Type B pancreatic cell (in vitro differentiated cells): ENCODE measurements around the gene PPP1R2B. TPM values are rescaled to one million over a fixed set of nuclear protein-coding genes. Genes with fewer than 3 reads are reported as not detected.
"Not testable (repeated sequence)": the region's sequence is repeated elsewhere in the genome, so short reads cannot be mapped to it uniquely, and the experiment has no call there.

Experiments used
- DNase-seq: peaks from one replicate; pipeline ENCODE4 v3.0.0; 2021; ENCODE audit warnings: mixed read lengths; ENCODE audit not compliant: unreplicated experiment; ENCODE audit errors: extremely low spot score
- H3K27ac Mint-ChIP-seq: 2 replicates; pipeline ENCODE4 v1.8.0; 2021; ENCODE audit warnings: mild to moderate bottlenecking, mixed read lengths
- H3K27me3 Mint-ChIP-seq: 2 replicates; pipeline ENCODE4 v1.8.0; 2021; ENCODE audit warnings: mixed read lengths
- H3K36me3 Mint-ChIP-seq: 2 replicates; pipeline ENCODE4 v1.8.0; 2021; ENCODE audit warnings: mixed read lengths
- H3K4me1 Mint-ChIP-seq: one replicate; pipeline ENCODE4 v1.8.0; 2021; ENCODE audit warnings: mixed read lengths; ENCODE audit not compliant: unreplicated experiment
- H3K4me3 Mint-ChIP-seq: 2 replicates; pipeline ENCODE4 v1.8.0; 2021; ENCODE audit warnings: mild to moderate bottlenecking, mixed read lengths
- H3K9me3 Mint-ChIP-seq: 2 replicates; pipeline ENCODE4 v1.8.0; 2021; ENCODE audit warnings: mixed read lengths
- total RNA-seq: library from RNA; stranded (reverse); gene quantifications from 2 replicates; pipeline ENCODE4 v1.2.1, GENCODE V29; 2021; ENCODE audit warnings: low replicate concordance
- TF ChIP-seq, protein P1 (sequence below): fragments of 200-600 bp; sonication (generic); conservative IDR thresholded peaks from 2 replicates; pipeline ENCODE4 v1.5.0; 2021; ENCODE audit warnings: antibody characterized with exemption, mild to moderate bottlenecking

The PPP1R2B gene
- total RNA-seq, 1 donor from 2014 or later, result not detected

DNA sequence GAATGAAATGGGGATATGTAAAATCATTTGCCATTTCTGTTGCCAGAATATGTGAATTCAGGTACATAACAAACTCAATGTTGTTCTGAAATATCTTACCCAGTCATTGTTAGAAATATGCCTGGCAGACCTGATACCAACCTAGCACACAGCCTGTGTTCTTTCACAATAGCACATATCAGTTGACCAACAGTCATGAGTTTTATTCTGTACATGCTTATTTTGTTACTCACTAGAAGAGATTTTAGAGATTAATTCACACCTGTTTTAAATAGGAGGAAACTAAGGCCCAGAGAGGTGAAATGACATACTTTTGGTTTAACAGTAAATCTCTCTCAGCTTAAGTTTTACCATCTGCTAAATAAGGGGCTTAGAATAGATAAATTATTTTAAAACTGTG is 8.4 kb upstream of the PPP1R2B start:
- TF ChIP-seq, protein P1, sequence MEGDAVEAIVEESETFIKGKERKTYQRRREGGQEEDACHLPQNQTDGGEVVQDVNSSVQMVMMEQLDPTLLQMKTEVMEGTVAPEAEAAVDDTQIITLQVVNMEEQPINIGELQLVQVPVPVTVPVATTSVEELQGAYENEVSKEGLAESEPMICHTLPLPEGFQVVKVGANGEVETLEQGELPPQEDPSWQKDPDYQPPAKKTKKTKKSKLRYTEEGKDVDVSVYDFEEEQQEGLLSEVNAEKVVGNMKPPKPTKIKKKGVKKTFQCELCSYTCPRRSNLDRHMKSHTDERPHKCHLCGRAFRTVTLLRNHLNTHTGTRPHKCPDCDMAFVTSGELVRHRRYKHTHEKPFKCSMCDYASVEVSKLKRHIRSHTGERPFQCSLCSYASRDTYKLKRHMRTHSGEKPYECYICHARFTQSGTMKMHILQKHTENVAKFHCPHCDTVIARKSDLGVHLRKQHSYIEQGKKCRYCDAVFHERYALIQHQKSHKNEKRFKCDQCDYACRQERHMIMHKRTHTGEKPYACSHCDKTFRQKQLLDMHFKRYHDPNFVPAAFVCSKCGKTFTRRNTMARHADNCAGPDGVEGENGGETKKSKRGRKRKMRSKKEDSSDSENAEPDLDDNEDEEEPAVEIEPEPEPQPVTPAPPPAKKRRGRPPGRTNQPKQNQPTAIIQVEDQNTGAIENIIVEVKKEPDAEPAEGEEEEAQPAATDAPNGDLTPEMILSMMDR, result no peak
- Mint-ChIP-seq H3K27ac (no peak overlapping the region), H3K27me3 (peaks cover 3% of the 10 kb centered on the region), H3K9me3 (no peaks in the 10 kb centered on the region), H3K4me3 (no peak overlapping the region), H3K4me1 (no peaks in the 10 kb centered on the region), H3K36me3 (no peaks in the 10 kb centered on the region)
- DNase-seq, result no peak

DNA sequence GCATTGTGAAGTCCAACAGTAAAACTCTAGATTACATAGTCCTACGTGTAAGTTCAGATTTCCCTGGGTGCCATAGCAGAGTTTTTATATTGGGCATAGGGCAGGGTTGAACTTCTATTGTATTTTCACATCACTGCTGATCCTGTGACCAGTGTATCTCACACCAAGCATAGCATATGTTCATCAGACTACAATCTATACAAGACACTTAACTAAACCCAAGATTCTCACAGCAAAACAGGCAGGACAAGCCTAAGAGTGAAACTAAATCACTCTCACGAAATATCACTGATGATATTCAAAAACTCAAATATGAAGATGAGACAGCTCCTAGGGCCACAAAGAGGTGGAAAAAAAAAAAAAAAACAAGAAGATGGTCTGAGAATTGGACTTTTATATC is 3.2 kb upstream of the PPP1R2B start:
- TF ChIP-seq, protein P1, result no peak
- Mint-ChIP-seq H3K4me1 (no peaks in the 10 kb centered on the region), H3K9me3 (no peaks in the 10 kb centered on the region), H3K36me3 (no peaks in the 10 kb centered on the region), H3K4me3 (no peak overlapping the region), H3K27ac (no peak overlapping the region), H3K27me3 (no peaks in the 10 kb centered on the region)
- no peak for DNase-seq

DNA sequence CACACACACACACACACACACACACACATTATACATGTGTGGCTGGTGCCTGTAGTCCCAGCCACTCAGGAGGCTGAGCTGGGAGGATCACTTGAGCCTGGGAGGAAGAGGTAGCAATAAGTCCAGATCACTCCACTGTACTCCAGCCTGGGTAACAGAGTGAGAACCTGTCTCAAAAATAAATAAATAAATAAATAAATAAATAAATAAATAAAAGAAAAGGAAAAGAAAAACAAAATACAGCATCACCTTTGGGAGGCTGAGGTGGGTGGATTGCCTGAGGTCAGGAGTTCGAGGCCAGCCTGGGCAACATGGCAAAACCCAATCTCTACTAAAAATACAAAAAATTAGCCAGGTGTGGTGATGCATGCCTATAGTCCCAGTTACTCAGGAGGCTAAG is 1.6 kb upstream of the PPP1R2B start:
- not testable (repeated sequence) for H3K36me3 Mint-ChIP-seq, H3K4me3 Mint-ChIP-seq, H3K9me3 Mint-ChIP-seq, DNase-seq, H3K4me1 Mint-ChIP-seq, H3K27me3 Mint-ChIP-seq, H3K27ac Mint-ChIP-seq

DNA sequence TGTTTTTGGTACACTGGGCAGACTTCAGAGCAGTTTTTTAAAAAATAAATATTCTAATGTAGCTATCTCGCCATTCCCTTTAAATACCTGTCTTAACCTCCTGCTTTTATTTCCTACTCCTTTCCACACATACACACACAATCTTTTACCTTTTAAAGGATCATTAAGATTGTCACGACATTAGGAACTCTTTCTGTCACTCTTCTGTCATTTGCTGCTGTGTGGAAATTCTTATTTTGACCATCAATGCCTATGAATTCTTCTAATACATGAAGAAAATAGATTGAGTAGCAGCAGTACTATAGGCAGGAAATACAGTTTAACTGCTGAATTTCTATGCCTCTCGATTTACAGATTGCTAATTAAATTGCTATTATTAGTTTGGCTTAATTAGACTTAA is 1.8 kb downstream of the PPP1R2B start:
- TF ChIP-seq, protein P1, result no peak
- Mint-ChIP-seq H3K4me3 (no peak overlapping the region), H3K4me1 (no peaks in the 10 kb centered on the region), H3K36me3 (no peaks in the 10 kb centered on the region), H3K27me3 (no peaks in the 10 kb centered on the region), H3K9me3 (peaks cover 7% of the 10 kb centered on the region), H3K27ac (no peak overlapping the region)
- no peak for DNase-seq

DNA sequence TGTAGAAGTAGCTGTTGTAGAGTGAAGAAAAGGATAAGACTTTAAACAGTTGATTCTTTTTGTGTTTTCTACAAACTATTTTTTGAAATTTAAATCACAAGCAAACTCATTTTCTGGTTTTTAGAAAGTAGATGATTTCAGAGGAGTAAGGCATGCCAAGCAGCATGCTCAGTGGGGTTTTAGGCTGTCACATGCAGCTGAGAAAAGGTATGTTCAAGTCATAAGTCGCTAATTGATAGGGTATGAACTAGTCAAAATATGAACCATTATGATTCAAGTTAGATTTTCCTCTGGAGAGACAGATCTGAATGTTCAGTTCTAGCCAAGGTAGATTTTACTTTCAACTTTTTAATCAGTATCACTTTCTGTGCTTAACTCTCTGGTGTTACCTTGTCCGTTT is 3.0 kb downstream of the PPP1R2B start:
- not testable (repeated sequence) for H3K27me3 Mint-ChIP-seq, H3K27ac Mint-ChIP-seq, H3K4me3 Mint-ChIP-seq, DNase-seq, H3K36me3 Mint-ChIP-seq, H3K4me1 Mint-ChIP-seq, H3K9me3 Mint-ChIP-seq

DNA sequence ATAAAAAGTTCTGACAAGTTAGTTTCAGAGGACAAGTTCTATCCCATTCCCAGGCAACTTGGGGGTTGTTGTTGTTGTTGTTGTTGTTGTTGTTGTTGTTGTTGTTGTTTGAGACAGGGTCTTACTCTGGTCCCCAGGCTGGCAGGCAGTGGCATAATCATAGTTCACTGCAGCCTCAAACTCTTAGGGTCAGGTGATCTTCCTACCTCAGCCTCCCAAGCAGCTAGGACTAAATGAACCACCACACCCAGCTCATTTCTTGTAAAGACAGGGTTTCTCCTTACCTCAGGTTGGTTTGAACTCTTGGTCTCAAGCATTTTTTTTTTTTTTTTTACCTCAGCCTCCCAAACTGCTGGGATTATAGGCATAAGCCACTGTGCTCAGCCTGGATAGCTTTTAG is 15.3 kb downstream of the PPP1R2B start:
- H3K9me3 Mint-ChIP-seq, result peaks cover 6% of the 10 kb centered on the region
- H3K4me3 Mint-ChIP-seq, result no peak overlapping the region
- no peak for DNase-seq
- no peaks in the 10 kb centered on the region for H3K27me3 Mint-ChIP-seq
- TF ChIP-seq, protein P1, result no peak
- H3K4me1 Mint-ChIP-seq, result no peaks in the 10 kb centered on the region
- H3K36me3 Mint-ChIP-seq, result no peaks in the 10 kb centered on the region
- no peak overlapping the region for H3K27ac Mint-ChIP-seq

DNA sequence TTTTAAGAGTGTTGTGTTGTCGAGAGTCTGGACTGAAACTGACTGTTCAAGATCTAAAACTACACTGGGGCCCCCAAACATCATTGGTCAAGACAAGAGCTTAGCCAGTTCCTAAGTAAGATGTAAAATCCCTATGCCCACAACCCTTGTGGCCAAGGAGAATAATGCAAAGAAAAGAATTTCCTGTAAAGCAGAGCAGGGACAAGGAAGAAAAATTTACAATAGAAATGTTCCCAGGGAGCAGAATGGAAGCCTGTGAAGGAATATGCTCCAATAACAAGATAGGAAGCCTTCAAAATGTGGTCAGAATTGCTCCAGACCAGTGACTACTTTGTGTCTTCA is 20.4 kb downstream of the PPP1R2B start:
- H3K9me3 Mint-ChIP-seq, result peaks cover 8% of the 10 kb centered on the region
- H3K27ac Mint-ChIP-seq, result no peak overlapping the region
- H3K4me1 Mint-ChIP-seq, result no peaks in the 10 kb centered on the region
- H3K27me3 Mint-ChIP-seq, result no peaks in the 10 kb centered on the region
- H3K4me3 Mint-ChIP-seq, result no peak overlapping the region
- no peaks in the 10 kb centered on the region for H3K36me3 Mint-ChIP-seq
- TF ChIP-seq, protein P1, result no peak
- DNase-seq, result no peak
